Measurements from ENCODE around the gene GRAP2. TPM values are rescaled to one million over a fixed set of nuclear protein-coding genes. Genes with fewer than 3 reads are reported as not detected.

GRAP2 gene
- total RNA-seq, 1 donor from 2014 or later: not detected

GRCh38 chr22:39994041-39994565, 93.2 kb downstream of the GRAP2 start:
- Mint-ChIP-seq H3K27ac (ENCODE audit: unreplicated experiment) (no peak overlapping the region), H3K4me3 (ENCODE audit: unreplicated experiment) (no peak overlapping the region)

GRCh38 chr22:39994566-39995392, 93.9 kb downstream of the GRAP2 start, which contains the start of gene FAM83F:
Gene FAM83F (plus strand): TSS chr22:39994954. CDS start chr22:39995043, 89 bp downstream.
- Mint-ChIP-seq H3K27ac (ENCODE audit: unreplicated experiment) (no peak within 1 kb of the TSS), H3K27me3 (ENCODE audit: unreplicated experiment) (peaks cover 12% of the 10 kb centered on the region), H3K4me3 (ENCODE audit: unreplicated experiment) (no peak within 1 kb of the TSS), H3K9me3 (ENCODE audit: unreplicated experiment) (no peaks in the 10 kb centered on the region), H3K4me1 (ENCODE audit: unreplicated experiment) (peaks cover 15% of the 10 kb centered on the region), H3K36me3 (ENCODE audit: unreplicated experiment) (no peaks in the 10 kb centered on the region)
- DNase-seq (ENCODE audit: extremely low spot score, unreplicated experiment): no peak
- TF ChIP-seq CTCF (IDR thresholded peaks at IDR 0.05): no peak

More at GRCh38 chr22:39994041-39994565, 93.2 kb downstream of the GRAP2 start:
- Mint-ChIP-seq H3K9me3 (ENCODE audit: unreplicated experiment) (no peaks in the 10 kb centered on the region), H3K36me3 (ENCODE audit: unreplicated experiment) (no peaks in the 10 kb centered on the region), H3K4me1 (ENCODE audit: unreplicated experiment) (peaks cover 15% of the 10 kb centered on the region), H3K27me3 (ENCODE audit: unreplicated experiment) (peaks cover 16% of the 10 kb centered on the region)
- no peak for TF ChIP-seq CTCF (IDR thresholded peaks at IDR 0.05)
- DNase-seq (ENCODE audit: extremely low spot score, unreplicated experiment): no peak

GRCh38 chr22:39995393-39996252, 94.7 kb downstream of the GRAP2 start:
- H3K4me3 Mint-ChIP-seq (ENCODE audit: unreplicated experiment): no peak overlapping the region
- no peak overlapping the region for H3K27ac Mint-ChIP-seq (ENCODE audit: unreplicated experiment)
- no peak for TF ChIP-seq CTCF (IDR thresholded peaks at IDR 0.05)
- DNase-seq (ENCODE audit: extremely low spot score, unreplicated experiment): no peak
- H3K4me1 Mint-ChIP-seq (ENCODE audit: unreplicated experiment): peaks cover 15% of the 10 kb centered on the region
- no peaks in the 10 kb centered on the region for H3K36me3 Mint-ChIP-seq (ENCODE audit: unreplicated experiment)
- H3K27me3 Mint-ChIP-seq (ENCODE audit: unreplicated experiment): peaks cover 12% of the 10 kb centered on the region
- H3K9me3 Mint-ChIP-seq (ENCODE audit: unreplicated experiment): no peaks in the 10 kb centered on the region

GRCh38 chr22:39996732-39997131, 95.8 kb downstream of the GRAP2 start:
- no peak for DNase-seq (ENCODE audit: extremely low spot score, unreplicated experiment)
- no peak overlapping the region for H3K4me3 Mint-ChIP-seq (ENCODE audit: unreplicated experiment)
- no peak overlapping the region for H3K27ac Mint-ChIP-seq (ENCODE audit: unreplicated experiment)
- no peaks in the 10 kb centered on the region for H3K9me3 Mint-ChIP-seq (ENCODE audit: unreplicated experiment)
- H3K36me3 Mint-ChIP-seq (ENCODE audit: unreplicated experiment): no peaks in the 10 kb centered on the region
- TF ChIP-seq CTCF (IDR thresholded peaks at IDR 0.05): no peak
- H3K27me3 Mint-ChIP-seq (ENCODE audit: unreplicated experiment): peaks cover 16% of the 10 kb centered on the region
- H3K4me1 Mint-ChIP-seq (ENCODE audit: unreplicated experiment): peaks cover 15% of the 10 kb centered on the region
